K562 (cell line): ENCODE measurements around the gene RHOV. TPM values are rescaled to one million over a fixed set of nuclear protein-coding genes. Genes with fewer than 3 reads are reported as not detected.

Experiments
- ATAC-seq: fragments of 200-7000 bp; cut with Tn5 transposase; 3 replicates; pipeline ENCODE4 v1.9.1; 2020; ENCODE audit warnings: moderate library complexity
- BruUV-seq: library from RNA; stranded (reverse); fragments of 400-500 nt; replicated peaks from 2 replicates; lab custom pipeline; 2021; lab: Mats Ljungman, UMichigan
- CTCF ChIA-PET: fragments of 300-600 bp; formaldehyde crosslinking; extraction: SDS; loops from one replicate; lab custom pipeline; 2021; ENCODE audit warnings: low intra/inter-chr PET ratio; lab: Yijun Ruan, JAX
- POLR2A ChIA-PET: fragments of 300-600, 350-650 bp; sonication (Branson Sonifier 250); formaldehyde crosslinking; extraction: SDS; loops from one replicate; lab custom pipeline; 2021; ENCODE audit warnings: antibody characterized with exemption, inconsistent platforms; lab: Yijun Ruan, JAX
- DNase-seq, 4 experiments: peaks; one replicate each; pipeline versions ENCODE4 v3.0.0 to v3.0.0-alpha.2; 2011 to 2018; ENCODE audit warnings: low spot score in 3 of 4, mixed read lengths in 3 of 4; ENCODE audit errors: extremely low read depth in 1 of 4
- FAIRE-seq: peaks from 2 replicates; lab custom pipeline; 2011; peaks lifted over from hg19 to GRCh38; lab: Jason Lieb, UNC
- H2AFZ ChIP-seq: 2 replicates; pipeline ENCODE4 v1.6.0; 2011; ENCODE audit warnings: low read depth, low read length, control low read depth, inconsistent platforms
- H3K27ac ChIP-seq: fragments of 200-600 bp; 3 replicates; pipeline ENCODE4 v1.8.0; 2011; ENCODE audit warnings: low read depth, mild to moderate bottlenecking, control low read depth, inconsistent platforms, low read length, moderate library complexity, mixed read lengths; ENCODE audit errors: extremely low read depth
- H3K27me3 ChIP-seq, 2 experiments: fragments of 300-600 bp in 1 of 2; 2 replicates in 1 of 2; 3 replicates in 1 of 2; pipeline versions ENCODE4 v1.6.0 to v1.8.0; 2011; ENCODE audit warnings: inconsistent platforms in 2 of 2, low read length in 2 of 2, mild to moderate bottlenecking in 1 of 2, mixed read lengths in 1 of 2, moderate library complexity in 1 of 2; ENCODE audit not compliant: control insufficient read depth in 2 of 2, insufficient read depth in 2 of 2
- H3K36me3 ChIP-seq: fragments of 300-600 bp; 3 replicates; pipeline ENCODE4 v1.8.0; 2011; ENCODE audit warnings: mild to moderate bottlenecking, low read length, inconsistent platforms; ENCODE audit not compliant: control insufficient read depth, insufficient read depth
- H3K4me1 ChIP-seq, 2 experiments: fragments of 200-600 bp in 1 of 2; replicated peaks in 1 of 2; 2 replicates in 1 of 2; 3 replicates in 1 of 2; pipeline versions ENCODE4 v1.5.1 to v1.8.0; 2011; ENCODE audit warnings: inconsistent platforms in 2 of 2, low read length in 2 of 2, mild to moderate bottlenecking in 1 of 2, mixed read lengths in 1 of 2, moderate library complexity in 1 of 2; ENCODE audit not compliant: control insufficient read depth in 2 of 2, insufficient read depth in 2 of 2
- H3K4me2 ChIP-seq: 2 replicates; pipeline ENCODE4 v1.6.1; 2011; ENCODE audit warnings: low read length, control low read depth, inconsistent platforms, mixed read lengths; ENCODE audit not compliant: insufficient read depth
- H3K4me3 ChIP-seq: fragments of 200-600 bp; sonication (generic), shearing (Covaris generic); 2 replicates; pipeline ENCODE4 v1.5.1; 2016; ENCODE audit warnings: control low read depth, inconsistent platforms
- H3K79me2 ChIP-seq: fragments of 200-600 bp; 3 replicates; pipeline ENCODE4 v1.8.0; 2011; ENCODE audit warnings: low read length, inconsistent platforms; ENCODE audit not compliant: control insufficient read depth, insufficient read depth
- H3K9ac ChIP-seq, 2 experiments: 2 replicates each; pipeline versions ENCODE4 v1.6.0 to v1.6.1; 2011; ENCODE audit warnings: low read depth in 2 of 2, low read length in 2 of 2, control low read depth in 1 of 2, inconsistent platforms in 1 of 2, mild to moderate bottlenecking in 1 of 2, mixed read lengths in 1 of 2; ENCODE audit not compliant: insufficient read depth in 1 of 2
- H3K9me1 ChIP-seq: one replicate; pipeline ENCODE4 v1.6.0; 2011; ENCODE audit warnings: inconsistent platforms, mild to moderate bottlenecking, low read length, moderate library complexity; ENCODE audit not compliant: control insufficient read depth, insufficient read depth
- H3K9me3 ChIP-seq: replicated peaks from 2 replicates; pipeline ENCODE4 v1.5.1; 2011; ENCODE audit warnings: low read depth, low read length, inconsistent platforms; ENCODE audit not compliant: control insufficient read depth, insufficient read depth
- H4K20me1 ChIP-seq: replicated peaks from 2 replicates; pipeline ENCODE4 v1.6.1; 2011; ENCODE audit warnings: low read length, inconsistent platforms, mixed read lengths; ENCODE audit not compliant: control insufficient read depth, insufficient read depth
- CBX3 ChIP-seq, 2 experiments: IDR thresholded peaks; 1 replicate in 1 of 2; 2 replicates in 1 of 2; pipeline ENCODE4 v1.6.1; 2012; ENCODE audit warnings: inconsistent platforms in 2 of 2, low read length in 2 of 2, borderline replicate concordance in 1 of 2, control low read depth in 1 of 2
- CEBPB ChIP-seq: fragments of 450-650 bp; IDR thresholded peaks from 2 replicates; pipeline ENCODE4 v1.6.1; 2016; ENCODE audit warnings: missing genetic modification characterization, missing compliant biosample characterization
- CEBPG ChIP-seq, 3 experiments: fragments of 200-800 bp in 1 of 3; sonication (Bioruptor generic) in 1 of 3; sonication (generic) in 1 of 3; formaldehyde crosslinking in 1 of 3; IDR thresholded peaks in 2 of 3; conservative IDR thresholded peaks in 1 of 3; 2 replicates each; pipeline versions ENCODE4 v1.6.1 to v1.8.0; 2016 to 2022; ENCODE audit warnings: missing compliant biosample characterization in 2 of 3, missing genetic modification characterization in 2 of 3, mild to moderate bottlenecking in 1 of 3, missing genetic modification reagents in 1 of 3
- FUS ChIP-seq: fragments of 200-400 bp; formaldehyde crosslinking; optimal IDR thresholded peaks from 2 replicates; pipeline ENCODE3; 2017; ENCODE audit warnings: low read depth, low read length
- HDGF ChIP-seq: fragments of 450-650 bp; IDR thresholded peaks from 2 replicates; pipeline ENCODE4 v1.6.1; 2016
- NFRKB ChIP-seq: fragments of 450-650 bp; IDR thresholded peaks from 2 replicates; pipeline ENCODE4 v1.6.1; 2016; ENCODE audit warnings: low read depth
- NR4A1 ChIP-seq, 2 experiments: fragments of 250-450 bp in 1 of 2; fragments of 450-650 bp in 1 of 2; sonication (Bioruptor Pico) in 1 of 2; IDR thresholded peaks; 2 replicates each; pipeline versions ENCODE4 v1.4.0 to v1.6.1; 2016 to 2020; ENCODE audit warnings: mild to moderate bottlenecking in 2 of 2, missing compliant biosample characterization in 1 of 2, missing genetic modification characterization in 1 of 2, moderate library complexity in 1 of 2
- RBFOX2 ChIP-seq: fragments of 200-400 bp; formaldehyde crosslinking; IDR thresholded peaks from 2 replicates; pipeline ENCODE4 v1.6.1; 2017; ENCODE audit warnings: low read depth, mild to moderate bottlenecking, low read length, moderate library complexity
- RBM34 ChIP-seq: fragments of 200-400 bp; formaldehyde crosslinking; IDR thresholded peaks from 2 replicates; pipeline ENCODE4 v1.6.1; 2018; ENCODE audit warnings: low read length, borderline replicate concordance; ENCODE audit not compliant: insufficient read depth
- SRSF3 ChIP-seq: fragments of 200-400 bp; formaldehyde crosslinking; IDR thresholded peaks from 2 replicates; pipeline ENCODE4 v1.6.1; 2016; ENCODE audit warnings: mild to moderate bottlenecking, low read length, moderate library complexity; ENCODE audit not compliant: insufficient read depth
- ZBTB1 ChIP-seq: sonication (generic); formaldehyde crosslinking; IDR thresholded peaks from 2 replicates; pipeline ENCODE4 v1.8.1; 2023; ENCODE audit warnings: missing genetic modification reagents, low read depth, mild to moderate bottlenecking, borderline replicate concordance
- ZNF12 ChIP-seq: sonication (generic); formaldehyde crosslinking; IDR thresholded peaks from 2 replicates; pipeline ENCODE4 v1.4.0; 2020; ENCODE audit warnings: mild to moderate bottlenecking, missing genetic modification reagents
- WGBS: fragments of 100-300 bp; shearing (Covaris generic); methylation state at CpG from one replicate; pipeline ENCODE4 v1.1.6; 2016; ENCODE audit warnings: low coverage, mixed read lengths; ENCODE audit not compliant: insufficient coverage; ENCODE audit errors: missing lambda C conversion rate; 5-methylcytosine and 5-hydroxymethylcytosine counted together
- in situ Hi-C: fragments of 300-500 bp; cut with MboI; formaldehyde crosslinking; loops from 4 replicates; pipeline ENCODE4 v1.15.0; 2018; ENCODE audit warnings: inconsistent platforms, mixed read lengths
- intact Hi-C: fragments of 100-400 bp; cut with micrococcal nuclease; formaldehyde crosslinking; loops from 2 replicates; pipeline ENCODE4 v1.14.2; 2022
- polyA plus RNA-seq, 8 experiments: library from polyadenylated mRNA; depleted of rRNA in 4 of 8; stranded (reverse) in 5 of 8; unstranded in 3 of 8; fragments of >200 nt; fragmentation: Nextera tagmentation in 2 of 8; fragmentation: Illumina TruSeq in 1 of 8; extraction: Ambion mirVana in 2 of 8; extraction: Trizol in 1 of 8; gene quantifications; 2 replicates each; pipeline versions ENCODE4 v1.2.1 to v1.2.3, GENCODE V29; 2011 to 2014; ENCODE audit warnings: inconsistent platforms in 1 of 8, missing spikeins in 1 of 8
- total RNA-seq, 7 experiments: library from RNA; depleted of rRNA in 6 of 7; stranded (reverse); fragments of >200 nt in 6 of 7; fragmentation: Illumina TruSeq in 2 of 7; extraction: Trizol in 2 of 7; gene quantifications; 2 replicates each; pipeline versions ENCODE4 v1.2.1 to v1.2.3, GENCODE V29; 2011 to 2021; ENCODE audit warnings: low replicate concordance in 1 of 7
- TF ChIP-seq, protein P1 (sequence below), 3 experiments: fragments of 200-800 bp in 1 of 3; fragments of 250-450 bp in 1 of 3; fragments of 450-650 bp in 1 of 3; sonication (Bioruptor Pico) in 1 of 3; sonication (Bioruptor generic) in 1 of 3; formaldehyde crosslinking in 1 of 3; IDR thresholded peaks; 2 replicates each; pipeline versions ENCODE4 v1.6.1 to v1.8.0; 2016 to 2022; ENCODE audit warnings: mild to moderate bottlenecking in 2 of 3, missing genetic modification characterization in 2 of 3, missing compliant biosample characterization in 1 of 3, moderate library complexity in 1 of 3
- TF ChIP-seq, protein P2 (sequence below): fragments of 450-650 bp; formaldehyde crosslinking; IDR thresholded peaks from 2 replicates; pipeline ENCODE4 v1.4.0; 2020; ENCODE audit warnings: mild to moderate bottlenecking, mixed read lengths

The RHOV gene
- total and polyA plus RNA-seq, 9 of the 15 experiments (the other 6 are each of a cell fraction or from before 2014, with no cell fraction given): 0.08 to 2.0 (median 1.1) TPM

DNA sequence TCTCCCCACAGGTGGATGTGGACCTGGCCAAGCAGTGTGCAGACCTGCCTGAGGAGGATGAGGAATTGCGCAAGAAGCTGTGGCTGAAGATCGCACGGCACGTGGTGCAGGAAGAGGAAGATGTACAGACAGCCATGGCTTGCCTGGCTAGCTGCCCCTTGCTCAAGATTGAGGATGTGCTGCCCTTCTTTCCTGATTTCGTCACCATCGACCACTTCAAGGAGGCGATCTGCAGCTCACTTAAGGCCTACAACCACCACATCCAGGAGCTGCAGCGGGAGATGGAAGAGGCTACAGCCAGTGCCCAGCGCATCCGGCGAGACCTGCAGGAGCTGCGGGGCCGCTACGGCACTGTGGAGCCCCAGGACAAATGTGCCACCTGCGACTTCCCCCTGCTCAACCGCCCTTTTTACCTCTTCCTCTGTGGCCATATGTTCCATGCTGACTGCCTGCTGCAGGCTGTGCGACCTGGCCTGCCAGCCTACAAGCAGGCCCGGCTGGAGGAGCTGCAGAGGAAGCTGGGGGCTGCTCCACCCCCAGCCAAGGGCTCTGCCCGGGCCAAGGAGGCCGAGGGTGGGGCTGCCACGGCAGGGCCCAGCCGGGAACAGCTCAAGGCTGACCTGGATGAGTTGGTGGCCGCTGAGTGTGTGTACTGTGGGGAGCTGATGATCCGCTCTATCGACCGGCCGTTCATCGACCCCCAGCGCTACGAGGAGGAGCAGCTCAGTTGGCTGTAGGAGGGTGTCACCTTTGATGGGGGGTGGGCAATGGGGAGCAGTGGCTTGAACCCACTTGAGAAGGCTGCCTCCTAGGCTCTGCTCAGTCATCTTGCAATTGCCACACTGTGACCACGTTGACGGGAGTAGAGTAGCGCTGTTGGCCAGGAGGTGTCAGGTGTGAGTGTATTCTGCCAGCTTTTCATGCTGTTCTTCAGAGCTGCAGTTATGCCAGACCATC, 28.8 kb upstream of the RHOV start:
- DNase-seq (no peak), FAIRE-seq (no peak), ATAC-seq (no peak)
- peaks cover 11 to 38% of the 10 kb centered on the region in 2 experiments; a peak in 4 of 5 replicates for H3K4me1 ChIP-seq
- CTCF ChIA-PET: interaction anchor here (0.8 to 5.5 kb wide), 4 partner anchors 116 to 1002 kb away, joined by 3 to 74 read pairs (median 33); no protein-coding TSS in a partner anchor
- H4K20me1 ChIP-seq: peaks cover 31% of the 10 kb centered on the region; the same call in 1 of the 2 replicates
- intact Hi-C loops (no loop called here), in situ Hi-C loops (no loop called here)
- H3K9me3 ChIP-seq: no peaks in the 10 kb centered on the region
- H3K27ac ChIP-seq: no peak overlapping the region
- 85% methylated on average over 23 of the region's 33 CpGs for WGBS
- POLR2A ChIA-PET: interaction anchor here (0.6 to 2.1 kb wide), 7 partner anchors 17 to 430 kb away, joined by 3 to 7 read pairs (median 3); partner anchors contain the start of genes NUSAP1 and OIP5
- no peak overlapping the region for H3K4me2 ChIP-seq
- H3K4me3 ChIP-seq: no peak overlapping the region
- no TSS peak for BruUV-seq
- H2AFZ ChIP-seq: no peak overlapping the region
- H3K79me2 ChIP-seq: peaks cover 3% of the 10 kb centered on the region; the same call in 1 of the 3 replicates
- no peaks in the 10 kb centered on the region for H3K27me3 ChIP-seq
- no peaks in the 10 kb centered on the region for H3K9me1 ChIP-seq
- H3K36me3 ChIP-seq: peaks cover 53% of the 10 kb centered on the region; the same call in 2 of the 3 replicates
- H3K9ac ChIP-seq: peak overlapping the region in 1 of 2 experiments; percentile 54; a peak in 1 of 4 replicates
- TF ChIP-seq SRSF3: no peak
- no peak for TF ChIP-seq FUS
- no peak for TF ChIP-seq RBM34
- peak; percentile 87 for TF ChIP-seq CEBPG (CRISPR knock-in tag; IDR thresholded peaks at IDR 0.05)
- TF ChIP-seq CEBPG (tag; conservative IDR thresholded peaks at IDR 0.05 in 1 of 2, IDR thresholded peaks at IDR 0.05 in 1 of 2): peak; percentile 80 to 85
- TF ChIP-seq HDGF: no peak
- peak; percentile 97 for TF ChIP-seq CEBPB (tag)
- TF ChIP-seq CBX3 (IDR thresholded peaks at IDR 0.05; ENCODE audit: borderline replicate concordance in 1 of 2, low read length in 2 of 2): no peak
- TF ChIP-seq, protein P1, sequence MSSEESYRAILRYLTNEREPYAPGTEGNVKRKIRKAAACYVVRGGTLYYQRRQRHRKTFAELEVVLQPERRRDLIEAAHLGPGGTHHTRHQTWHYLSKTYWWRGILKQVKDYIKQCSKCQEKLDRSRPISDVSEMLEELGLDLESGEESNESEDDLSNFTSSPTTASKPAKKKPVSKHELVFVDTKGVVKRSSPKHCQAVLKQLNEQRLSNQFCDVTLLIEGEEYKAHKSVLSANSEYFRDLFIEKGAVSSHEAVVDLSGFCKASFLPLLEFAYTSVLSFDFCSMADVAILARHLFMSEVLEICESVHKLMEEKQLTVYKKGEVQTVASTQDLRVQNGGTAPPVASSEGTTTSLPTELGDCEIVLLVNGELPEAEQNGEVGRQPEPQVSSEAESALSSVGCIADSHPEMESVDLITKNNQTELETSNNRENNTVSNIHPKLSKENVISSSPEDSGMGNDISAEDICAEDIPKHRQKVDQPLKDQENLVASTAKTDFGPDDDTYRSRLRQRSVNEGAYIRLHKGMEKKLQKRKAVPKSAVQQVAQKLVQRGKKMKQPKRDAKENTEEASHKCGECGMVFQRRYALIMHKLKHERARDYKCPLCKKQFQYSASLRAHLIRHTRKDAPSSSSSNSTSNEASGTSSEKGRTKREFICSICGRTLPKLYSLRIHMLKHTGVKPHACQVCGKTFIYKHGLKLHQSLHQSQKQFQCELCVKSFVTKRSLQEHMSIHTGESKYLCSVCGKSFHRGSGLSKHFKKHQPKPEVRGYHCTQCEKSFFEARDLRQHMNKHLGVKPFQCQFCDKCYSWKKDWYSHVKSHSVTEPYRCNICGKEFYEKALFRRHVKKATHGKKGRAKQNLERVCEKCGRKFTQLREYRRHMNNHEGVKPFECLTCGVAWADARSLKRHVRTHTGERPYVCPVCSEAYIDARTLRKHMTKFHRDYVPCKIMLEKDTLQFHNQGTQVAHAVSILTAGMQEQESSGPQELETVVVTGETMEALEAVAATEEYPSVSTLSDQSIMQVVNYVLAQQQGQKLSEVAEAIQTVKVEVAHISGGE (CRISPR knock-in tag; IDR thresholded peaks at IDR 0.05): no peak
- no peak for TF ChIP-seq ZBTB1 (CRISPR knock-in tag)
- no peak for TF ChIP-seq NFRKB
- TF ChIP-seq RBFOX2: 0 out of 2 replicates have a peak, but pooled peaks have one; percentile 4
- TF ChIP-seq, protein P2, sequence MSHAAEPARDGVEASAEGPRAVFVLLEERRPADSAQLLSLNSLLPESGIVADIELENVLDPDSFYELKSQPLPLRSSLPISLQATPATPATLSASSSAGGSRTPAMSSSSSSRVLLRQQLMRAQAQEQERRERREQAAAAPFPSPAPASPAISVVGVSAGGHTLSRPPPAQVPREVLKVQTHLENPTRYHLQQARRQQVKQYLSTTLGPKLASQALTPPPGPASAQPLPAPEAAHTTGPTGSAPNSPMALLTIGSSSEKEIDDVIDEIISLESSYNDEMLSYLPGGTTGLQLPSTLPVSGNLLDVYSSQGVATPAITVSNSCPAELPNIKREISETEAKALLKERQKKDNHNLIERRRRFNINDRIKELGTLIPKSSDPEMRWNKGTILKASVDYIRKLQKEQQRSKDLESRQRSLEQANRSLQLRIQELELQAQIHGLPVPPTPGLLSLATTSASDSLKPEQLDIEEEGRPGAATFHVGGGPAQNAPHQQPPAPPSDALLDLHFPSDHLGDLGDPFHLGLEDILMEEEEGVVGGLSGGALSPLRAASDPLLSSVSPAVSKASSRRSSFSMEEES: no peak
- TF ChIP-seq NR4A1 (CRISPR knock-in tag; IDR thresholded peaks at IDR 0.05): no peak
- no peak for TF ChIP-seq NR4A1 (tag; IDR thresholded peaks at IDR 0.05)
- TF ChIP-seq ZNF12: no peak
